CD14-positive monocyte (primary cell): ENCODE measurements around the gene PPP1R13B. TPM values are rescaled to one million over a fixed set of nuclear protein-coding genes. Genes with fewer than 3 reads are reported as not detected.

Source experiments
- DNase-seq, 3 donors: peaks; one replicate each; pipeline ENCODE4 v3.0.0-alpha.2; 2011 to 2022
- H2AFZ ChIP-seq: 2 replicates; pipeline ENCODE4 v1.6.0; 2012; ENCODE audit warnings: mild to moderate bottlenecking, low read depth, low read length, inconsistent platforms; ENCODE audit not compliant: insufficient read depth, poor library complexity, severe bottlenecking
- H3K27ac ChIP-seq, 2 donors: 1 replicate in 1 of 2; 2 replicates in 1 of 2; pipeline ENCODE4 v1.5.1; 2012 to 2013; ENCODE audit warnings: low read length in 2 of 2, control low read depth in 1 of 2, inconsistent platforms in 1 of 2, low read depth in 1 of 2, mild to moderate bottlenecking in 1 of 2
- H3K27me3 ChIP-seq, 2 donors: one replicate each; pipeline versions ENCODE4 v1.6.0 to v1.6.1; 2011 to 2013; ENCODE audit warnings: low read length in 2 of 2; ENCODE audit not compliant: control insufficient read depth in 2 of 2, insufficient read depth in 2 of 2
- H3K36me3 ChIP-seq, 2 donors: replicated peaks in 1 of 2; 1 replicate in 1 of 2; 2 replicates in 1 of 2; pipeline versions ENCODE4 v1.5.1 to v1.6.1; 2012 to 2013; ENCODE audit warnings: low read length in 2 of 2, control low read depth in 1 of 2, inconsistent platforms in 1 of 2, mild to moderate bottlenecking in 1 of 2; ENCODE audit not compliant: insufficient read depth in 2 of 2, control insufficient read depth in 1 of 2
- H3K4me1 ChIP-seq, 2 donors: 1 replicate in 1 of 2; 2 replicates in 1 of 2; pipeline versions ENCODE4 v1.5.1 to v1.6.1; 2012 to 2013; ENCODE audit warnings: low read length in 2 of 2, control low read depth in 1 of 2, inconsistent platforms in 1 of 2, mild to moderate bottlenecking in 1 of 2, moderate library complexity in 1 of 2; ENCODE audit not compliant: insufficient read depth in 2 of 2, control insufficient read depth in 1 of 2
- H3K4me2 ChIP-seq: replicated peaks from 2 replicates; pipeline ENCODE3; 2012; ENCODE audit warnings: low read length, moderate library complexity, mild to moderate bottlenecking; ENCODE audit not compliant: poor library complexity, severe bottlenecking; ENCODE audit errors: extremely low read depth
- H3K4me3 ChIP-seq, 3 experiments: fragments of 200-600 bp in 1 of 3; sonication (generic) in 1 of 3; replicated peaks in 1 of 3; 1 replicate in 2 of 3; 2 replicates in 1 of 3; pipeline ENCODE4 v1.5.1; 2011 to 2013; ENCODE audit warnings: low read length in 3 of 3, mild to moderate bottlenecking in 3 of 3, control low read depth in 2 of 3, low read depth in 2 of 3, inconsistent platforms in 1 of 3, moderate library complexity in 1 of 3
- H3K79me2 ChIP-seq: 2 replicates; pipeline ENCODE4 v1.6.0; 2012; ENCODE audit warnings: mild to moderate bottlenecking, control low read depth, inconsistent platforms, low read length, moderate library complexity; ENCODE audit not compliant: insufficient read depth
- H3K9ac ChIP-seq: 2 replicates; pipeline ENCODE4 v1.6.0; 2017; ENCODE audit warnings: low read length, mild to moderate bottlenecking; ENCODE audit not compliant: insufficient read depth, poor library complexity, severe bottlenecking
- H3K9me3 ChIP-seq, 2 donors: replicated peaks in 1 of 2; 1 replicate in 1 of 2; 2 replicates in 1 of 2; pipeline versions ENCODE4 v1.5.1 to v1.6.1; 2012 to 2013; ENCODE audit warnings: low read length in 2 of 2, control low read depth in 1 of 2; ENCODE audit not compliant: control insufficient read depth in 1 of 2, insufficient read depth in 1 of 2
- H4K20me1 ChIP-seq: 2 replicates; pipeline ENCODE4 v1.6.0; 2012; ENCODE audit warnings: mild to moderate bottlenecking, low read length, control low read depth, moderate library complexity; ENCODE audit not compliant: insufficient read depth
- H3K27ac Mint-ChIP-seq, 7 donors: one replicate each; pipeline ENCODE4 v1.8.0; 2020; ENCODE audit warnings: mild to moderate bottlenecking in 7 of 7, mixed read lengths in 7 of 7, moderate library complexity in 6 of 7, inconsistent platforms in 2 of 7
- H3K27me3 Mint-ChIP-seq, 3 donors: one replicate each; pipeline ENCODE4 v1.8.0; 2021 to 2022; ENCODE audit warnings: low read depth in 3 of 3, mild to moderate bottlenecking in 3 of 3, mixed read lengths in 3 of 3, moderate library complexity in 3 of 3, inconsistent platforms in 1 of 3
- H3K36me3 Mint-ChIP-seq, 2 donors: one replicate each; pipeline ENCODE4 v1.8.0; 2020; ENCODE audit warnings: mixed read lengths in 2 of 2, inconsistent platforms in 1 of 2, mild to moderate bottlenecking in 1 of 2
- H3K4me1 Mint-ChIP-seq: one replicate; pipeline ENCODE4 v1.8.0; 2020; ENCODE audit warnings: mild to moderate bottlenecking, mixed read lengths
- H3K4me3 Mint-ChIP-seq, 2 donors: one replicate each; pipeline ENCODE4 v1.8.0; 2020; ENCODE audit warnings: mild to moderate bottlenecking in 2 of 2, mixed read lengths in 2 of 2, moderate library complexity in 1 of 2
- H3K9me3 Mint-ChIP-seq, 7 donors: one replicate each; pipeline ENCODE4 v1.8.0; 2020 to 2022; ENCODE audit warnings: mixed read lengths in 7 of 7, mild to moderate bottlenecking in 6 of 7, moderate library complexity in 6 of 7, inconsistent platforms in 2 of 7
- CTCF ChIP-seq: fragments of 200-600 bp; IDR thresholded peaks from one replicate; pipeline ENCODE4 v1.8.0; 2022; ENCODE audit warnings: antibody characterized with exemption, mild to moderate bottlenecking
- WGBS: methylation state at CpG from one replicate; pipeline ENCODE4 v1.1.5; 2013; ENCODE audit warnings: missing lambda C conversion rate; ENCODE audit not compliant: insufficient coverage; 5-methylcytosine and 5-hydroxymethylcytosine counted together
- intact Hi-C, 2 donors: fragments of 100-400 bp; cut with micrococcal nuclease; formaldehyde crosslinking; loops; one replicate each; pipeline versions ENCODE4 v1.15.0 to v1.15.1; 2023
- polyA plus RNA-seq, 3 donors: library from polyadenylated mRNA; depleted of rRNA in 1 of 3; unstranded in 2 of 3; stranded (reverse) in 1 of 3; fragments of 300-500 nt in 2 of 3; fragments of >200 nt in 1 of 3; fragmentation: Illumina TruSeq in 2 of 3; gene quantifications; 1 replicate in 2 of 3; 2 replicates in 1 of 3; pipeline ENCODE4 v1.2.3, GENCODE V29; 2012 to 2021

The PPP1R13B gene
- polyA plus RNA-seq, 3 donors, result 0.48 to 1.1 (median 0.99) TPM

DNA sequence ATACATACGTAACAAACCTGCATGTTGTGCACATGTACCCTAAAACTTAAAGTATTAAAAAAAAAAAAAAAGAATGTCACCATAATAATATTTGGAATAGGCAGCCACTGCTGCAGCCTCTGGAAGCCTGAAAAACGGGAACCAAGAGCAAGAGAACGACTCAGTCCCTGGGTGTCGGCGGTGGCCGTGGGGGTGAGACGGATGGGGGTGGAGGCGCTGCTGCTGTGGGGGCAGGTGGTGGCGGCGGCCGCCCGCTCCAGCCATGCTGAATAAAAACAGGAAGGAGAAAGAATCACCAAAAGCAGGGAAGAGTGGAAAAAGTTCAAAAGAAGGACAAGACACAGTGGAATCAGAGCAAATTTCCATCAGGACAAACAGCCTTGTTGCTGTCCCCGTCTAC lies 84.8 kb downstream of the PPP1R13B start:
- H3K27me3 ChIP-seq, result no peaks in the 10 kb centered on the region
- Mint-ChIP-seq H3K27me3 (peaks cover 0 to 8% (median 4%) of the 10 kb centered on the region in 3 donors), H3K36me3 (no peaks in the 10 kb centered on the region), H3K4me1 (no peaks in the 10 kb centered on the region), H3K27ac (no peak overlapping the region), H3K4me3 (peak overlapping the region in 1 of 2 donors; percentile 39), H3K9me3 (peaks cover 0 to 3% (median 0%) of the 10 kb centered on the region in 7 donors)
- TF ChIP-seq CTCF, result no peak
- no peaks in the 10 kb centered on the region for H3K79me2 ChIP-seq
- H4K20me1 ChIP-seq, result no peaks in the 10 kb centered on the region
- H3K9ac ChIP-seq, result no peak overlapping the region
- no peaks in the 10 kb centered on the region for H3K9me3 ChIP-seq
- no peak overlapping the region for H3K27ac ChIP-seq
- H2AFZ ChIP-seq, result no peak overlapping the region
- no peak overlapping the region for H3K4me3 ChIP-seq
- no peaks in the 10 kb centered on the region for H3K4me1 ChIP-seq
- 63% methylated on average over 10 of the region's 13 CpGs for WGBS
- no peak overlapping the region for H3K4me2 ChIP-seq
- intact Hi-C loops, result no loop called here
- H3K36me3 ChIP-seq, result no peaks in the 10 kb centered on the region
- no peak for DNase-seq

DNA sequence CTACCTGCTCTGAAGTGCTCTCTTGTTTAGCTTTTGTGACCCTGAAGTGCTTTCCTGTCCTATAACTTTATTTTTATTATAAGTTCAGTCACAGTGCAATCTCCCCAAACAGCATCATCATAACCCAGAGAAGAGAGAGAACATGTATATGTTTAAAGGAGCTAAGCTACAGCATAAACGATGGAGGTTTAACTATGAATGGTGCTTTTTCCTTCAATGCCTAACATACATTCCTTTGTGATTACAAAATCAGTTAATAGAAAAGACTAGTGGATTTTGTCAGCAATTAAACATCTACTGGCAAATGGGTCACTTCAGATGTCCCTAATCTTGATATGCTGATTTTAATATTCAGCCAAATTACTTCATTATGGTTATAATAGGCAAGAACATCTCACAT lies 85.3 kb downstream of the PPP1R13B start:
- no peak overlapping the region for H3K27ac Mint-ChIP-seq
- H3K4me1 Mint-ChIP-seq, result no peaks in the 10 kb centered on the region
- H2AFZ ChIP-seq, result no peak overlapping the region
- no CpG with 5 or more reads among the region's 1 CpG for WGBS
- H3K79me2 ChIP-seq, result no peaks in the 10 kb centered on the region
- peaks cover 0 to 7% (median 4%) of the 10 kb centered on the region in 3 donors for H3K27me3 Mint-ChIP-seq
- H3K9me3 Mint-ChIP-seq, result peaks cover 0 to 3% (median 0%) of the 10 kb centered on the region in 7 donors
- no peak overlapping the region for H3K4me2 ChIP-seq
- H3K36me3 ChIP-seq, result no peaks in the 10 kb centered on the region
- no peaks in the 10 kb centered on the region for H4K20me1 ChIP-seq
- intact Hi-C loops, result no loop called here
- H3K27ac ChIP-seq, result no peak overlapping the region
- TF ChIP-seq CTCF, result no peak
- H3K4me3 ChIP-seq, result no peak overlapping the region
- H3K27me3 ChIP-seq, result no peaks in the 10 kb centered on the region
- DNase-seq, result no peak
- H3K9ac ChIP-seq, result no peak overlapping the region
- H3K9me3 ChIP-seq, result no peaks in the 10 kb centered on the region
- H3K4me3 Mint-ChIP-seq, result no peak overlapping the region
- H3K36me3 Mint-ChIP-seq, result no peaks in the 10 kb centered on the region
- no peaks in the 10 kb centered on the region for H3K4me1 ChIP-seq
